HG03064 (cell line): Measurements from ENCODE around the gene SLX4IP.

ENCODE experiments used
- ATAC-seq: cut with Tn5 transposase; IDR thresholded peaks from one replicate; pipeline ENCODE4 v1.9.1; 2021; ENCODE audit warnings: low read depth; ENCODE audit not compliant: unreplicated experiment

The SLX4IP gene

GRCh38 chr20:10655720-10656669, 220.9 kb downstream of the SLX4IP start:
- no peak for ATAC-seq

- ATAC-seq: no peak
These were observed 222.3 kb downstream of the SLX4IP start for GRCh38 chr20:10657453-10657852.

- no peak for ATAC-seq
These were observed 223.1 kb downstream of the SLX4IP start for GRCh38 chr20:10658051-10658823.

- ATAC-seq: no peak
These were observed 223.9 kb downstream of the SLX4IP start for GRCh38 chr20:10658876-10659632.

GRCh38 chr20:10659651-10660601, 224.8 kb downstream of the SLX4IP start:
- no peak for ATAC-seq

GRCh38 chr20:10660661-10661060, 225.6 kb downstream of the SLX4IP start:
- no peak for ATAC-seq

GRCh38 chr20:10661261-10661660, 226.2 kb downstream of the SLX4IP start:
- ATAC-seq: no peak

- ATAC-seq: no peak
These were observed 227.0 kb downstream of the SLX4IP start for GRCh38 chr20:10662151-10662550.

- no peak for ATAC-seq
These were observed 227.8 kb downstream of the SLX4IP start for GRCh38 chr20:10662661-10663458.

- no peak for ATAC-seq
These were observed 228.7 kb downstream of the SLX4IP start for GRCh38 chr20:10663756-10664155.

GRCh38 chr20:10665027-10665561, 230.0 kb downstream of the SLX4IP start:
- no peak for ATAC-seq

- no peak for ATAC-seq
These were observed 230.7 kb downstream of the SLX4IP start for GRCh38 chr20:10665791-10666190.

GRCh38 chr20:10666221-10667076, 231.3 kb downstream of the SLX4IP start:
- no peak for ATAC-seq

GRCh38 chr20:10667077-10667401, 231.9 kb downstream of the SLX4IP start:
- no peak for ATAC-seq

GRCh38 chr20:10667560-10668167, 232.6 kb downstream of the SLX4IP start:
- no peak for ATAC-seq

- no peak for ATAC-seq
These were observed 233.7 kb downstream of the SLX4IP start for GRCh38 chr20:10668677-10669368.
